ENCODE measurements around the gene TTPAL. TPM values are rescaled to one million over a fixed set of nuclear protein-coding genes. Genes with fewer than 3 reads are reported as not detected.

Gene TTPAL
- total RNA-seq, 2 experiments from 2014 or later, result 9.0 to 9.9 TPM

- ChIA-PET CTCF (interaction anchor here (1.3 kb wide), 2 partner anchors 10 to 11 kb away, joined by 3 read pairs; no protein-coding TSS in a partner anchor), POLR2A (interaction anchor here (1.1 to 1.2 kb wide), 2 partner anchors 17 to 93 kb away, joined by 3 to 4 read pairs; partner anchors contain the start of gene SERINC3)
- peak overlapping the region; percentile 49 for H3K27ac Mint-ChIP-seq
- no peak for ATAC-seq (ENCODE audit: poor library complexity)
- H3K9me3 ChIP-seq (ENCODE audit: control insufficient read depth in 1 of 2, insufficient read depth in 1 of 2, low read length in 2 of 2), result no peaks in the 10 kb centered on the region
- no peaks in the 10 kb centered on the region for H3K27me3 Mint-ChIP-seq
- no peak for DNase-seq
- H3K36me3 Mint-ChIP-seq (ENCODE audit: low read depth), result peaks cover 86% of the 10 kb centered on the region
- TF ChIP-seq, protein P1, sequence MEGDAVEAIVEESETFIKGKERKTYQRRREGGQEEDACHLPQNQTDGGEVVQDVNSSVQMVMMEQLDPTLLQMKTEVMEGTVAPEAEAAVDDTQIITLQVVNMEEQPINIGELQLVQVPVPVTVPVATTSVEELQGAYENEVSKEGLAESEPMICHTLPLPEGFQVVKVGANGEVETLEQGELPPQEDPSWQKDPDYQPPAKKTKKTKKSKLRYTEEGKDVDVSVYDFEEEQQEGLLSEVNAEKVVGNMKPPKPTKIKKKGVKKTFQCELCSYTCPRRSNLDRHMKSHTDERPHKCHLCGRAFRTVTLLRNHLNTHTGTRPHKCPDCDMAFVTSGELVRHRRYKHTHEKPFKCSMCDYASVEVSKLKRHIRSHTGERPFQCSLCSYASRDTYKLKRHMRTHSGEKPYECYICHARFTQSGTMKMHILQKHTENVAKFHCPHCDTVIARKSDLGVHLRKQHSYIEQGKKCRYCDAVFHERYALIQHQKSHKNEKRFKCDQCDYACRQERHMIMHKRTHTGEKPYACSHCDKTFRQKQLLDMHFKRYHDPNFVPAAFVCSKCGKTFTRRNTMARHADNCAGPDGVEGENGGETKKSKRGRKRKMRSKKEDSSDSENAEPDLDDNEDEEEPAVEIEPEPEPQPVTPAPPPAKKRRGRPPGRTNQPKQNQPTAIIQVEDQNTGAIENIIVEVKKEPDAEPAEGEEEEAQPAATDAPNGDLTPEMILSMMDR (IDR thresholded peaks at IDR 0.05), result no peak
- H3K4me3 Mint-ChIP-seq, result no peak overlapping the region
- H3K9me3 Mint-ChIP-seq, result no peaks in the 10 kb centered on the region
- no peak overlapping the region for H3K27ac ChIP-seq (ENCODE audit: low read depth in 1 of 2, low read length in 2 of 2)
- no peaks in the 10 kb centered on the region for H3K27me3 ChIP-seq (ENCODE audit: control insufficient read depth in 1 of 2, insufficient read depth in 2 of 2, low read length in 2 of 2)
- peaks cover 95% of the 10 kb centered on the region for H3K36me3 ChIP-seq (ENCODE audit: insufficient read depth, low read length)
- no peaks in the 10 kb centered on the region for H3K4me1 Mint-ChIP-seq (ENCODE audit: low read depth)
- intact Hi-C loops (cut with DNase I, micrococcal nuclease), result no loop called here
- H3K4me1 ChIP-seq (ENCODE audit: insufficient read depth, low read length), result no peaks in the 10 kb centered on the region
- no peak overlapping the region for H3K4me3 ChIP-seq (ENCODE audit: low read length)
Measured at GRCh38 chr20:44504402-44505307, 29.0 kb downstream of the TTPAL start.

DNA sequence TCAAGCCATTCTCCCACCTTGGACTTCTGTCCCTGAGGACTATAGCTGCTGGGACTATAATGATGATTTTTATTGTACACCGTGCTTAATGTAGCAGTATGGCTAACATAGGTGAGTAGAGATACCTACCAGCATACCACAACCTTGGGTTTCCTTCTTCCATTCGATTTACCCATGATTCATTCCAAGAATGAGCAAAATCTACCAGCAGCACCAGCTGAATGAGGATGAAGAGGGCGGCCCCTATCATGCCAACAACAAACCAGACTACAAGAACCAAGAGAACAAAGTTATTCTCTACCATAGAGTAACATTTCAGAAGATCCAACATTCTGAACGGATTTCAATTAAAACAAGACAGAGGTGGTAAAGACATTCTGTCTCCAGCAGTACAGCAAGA, 34.1 kb downstream of the TTPAL start:
- Histone ChIP-seq H3K9me3 (ENCODE audit: control insufficient read depth in 1 of 2, insufficient read depth in 1 of 2, low read length in 2 of 2) (no peaks in the 10 kb centered on the region), H3K4me3 (ENCODE audit: low read length) (no peak overlapping the region), H3K4me1 (ENCODE audit: insufficient read depth, low read length) (peaks cover 3% of the 10 kb centered on the region), H3K27me3 (ENCODE audit: control insufficient read depth in 1 of 2, insufficient read depth in 2 of 2, low read length in 2 of 2) (no peaks in the 10 kb centered on the region), H3K27ac (ENCODE audit: low read depth in 1 of 2, low read length in 2 of 2) (no peak overlapping the region), H3K36me3 (ENCODE audit: insufficient read depth, low read length) (peaks cover 85% of the 10 kb centered on the region)
- intact Hi-C loops (cut with DNase I, micrococcal nuclease), result no loop called here
- ChIA-PET CTCF (no interaction called here), POLR2A (interaction anchor here (1.0 kb wide), 1 partner anchor 10 kb away, joined by 3 read pairs; no protein-coding TSS in a partner anchor)
- DNase-seq (no peak), ATAC-seq (ENCODE audit: poor library complexity) (no peak)
- H3K4me1 Mint-ChIP-seq (ENCODE audit: low read depth), result peaks cover 20% of the 10 kb centered on the region
- no peak overlapping the region for H3K4me3 Mint-ChIP-seq
- H3K27ac Mint-ChIP-seq, result no peak overlapping the region
- TF ChIP-seq, protein P1 (IDR thresholded peaks at IDR 0.05), result no peak
- H3K27me3 Mint-ChIP-seq, result no peaks in the 10 kb centered on the region
- H3K36me3 Mint-ChIP-seq (ENCODE audit: low read depth), result peaks cover 76% of the 10 kb centered on the region
- H3K9me3 Mint-ChIP-seq, result no peaks in the 10 kb centered on the region

DNA sequence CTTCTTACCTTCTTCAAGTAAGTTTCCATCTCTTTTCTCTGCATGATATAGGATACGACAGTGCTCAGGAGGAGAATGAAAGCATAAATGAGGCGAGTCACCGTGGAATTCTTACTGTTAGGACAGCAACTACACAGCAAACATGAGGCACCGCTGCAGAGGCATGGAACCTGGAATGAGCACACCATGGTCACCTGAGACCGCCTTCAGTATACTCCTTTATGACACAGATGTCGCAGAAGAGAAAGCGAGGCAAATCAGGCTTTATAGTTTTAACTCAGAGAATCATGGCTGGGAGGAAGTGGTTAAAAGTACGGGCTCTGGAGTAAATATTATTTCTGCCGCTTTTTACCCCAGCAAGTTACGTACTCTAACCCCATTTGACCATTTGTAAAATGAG, 38.2 kb downstream of the TTPAL start:
- Histone ChIP-seq H3K36me3 (ENCODE audit: insufficient read depth, low read length) (peaks cover 59% of the 10 kb centered on the region), H3K4me1 (ENCODE audit: insufficient read depth, low read length) (peaks cover 34% of the 10 kb centered on the region), H3K27me3 (ENCODE audit: control insufficient read depth in 1 of 2, insufficient read depth in 2 of 2, low read length in 2 of 2) (no peaks in the 10 kb centered on the region), H3K9me3 (ENCODE audit: control insufficient read depth in 1 of 2, insufficient read depth in 1 of 2, low read length in 2 of 2) (no peaks in the 10 kb centered on the region), H3K4me3 (ENCODE audit: low read length) (no peak overlapping the region), H3K27ac (ENCODE audit: low read depth in 1 of 2, low read length in 2 of 2) (no peak overlapping the region)
- CTCF ChIA-PET, result no interaction called here
- H3K27ac Mint-ChIP-seq, result peak overlapping the region; percentile 79
- H3K27me3 Mint-ChIP-seq, result no peaks in the 10 kb centered on the region
- intact Hi-C loops (cut with DNase I, micrococcal nuclease), result no loop called here
- no peaks in the 10 kb centered on the region for H3K9me3 Mint-ChIP-seq
- H3K36me3 Mint-ChIP-seq (ENCODE audit: low read depth), result peaks cover 75% of the 10 kb centered on the region
- ATAC-seq (ENCODE audit: poor library complexity), result no peak
- peak overlapping the region; percentile 43 for H3K4me3 Mint-ChIP-seq
- POLR2A ChIA-PET, result interaction anchor here (1.0 to 1.1 kb wide), 2 partner anchors 16 to 17 kb away, joined by 3 read pairs; no protein-coding TSS in a partner anchor
- H3K4me1 Mint-ChIP-seq (ENCODE audit: low read depth), result peaks cover 47% of the 10 kb centered on the region
- DNase-seq, result no peak
- TF ChIP-seq, protein P1 (IDR thresholded peaks at IDR 0.05), result no peak
